Caco-2 (cell line): ENCODE results near the gene TIMD4. TPM values are rescaled to one million over a fixed set of nuclear protein-coding genes. Genes with fewer than 3 reads are reported as not detected.
"Not testable (repeated sequence)": the region's sequence is repeated elsewhere in the genome, so short reads cannot be mapped to it uniquely, and the experiment has no call there.

Source experiments
- BruUV-seq: library from RNA; stranded (reverse); fragments of 400-500 nt; replicated peaks from 2 replicates; lab custom pipeline; 2021; lab: Mats Ljungman, UMichigan
- CTCF ChIA-PET: fragments of 300-600 bp; sonication (Branson Sonifier 250); formaldehyde crosslinking; loops from one replicate; lab custom pipeline; 2022; ENCODE audit warnings: antibody characterized with exemption; lab: Charles Lee
- POLR2A ChIA-PET: fragments of 300-600 bp; sonication (Branson Sonifier 250); formaldehyde crosslinking; loops from one replicate; lab custom pipeline; 2022; ENCODE audit warnings: antibody characterized with exemption; lab: Charles Lee
- DNase-seq, 2 experiments: peaks; one replicate each; pipeline versions ENCODE4 v3.0.0 to v3.0.0-alpha.2; 2020 to 2022
- H3K27me3 ChIP-seq: replicated peaks from 2 replicates; pipeline ENCODE4 v1.6.0; 2011; ENCODE audit warnings: low read length; ENCODE audit not compliant: control insufficient read depth, insufficient read depth
- H3K36me3 ChIP-seq: 2 replicates; pipeline ENCODE4 v1.5.1; 2011; ENCODE audit warnings: low read length; ENCODE audit not compliant: control insufficient read depth, insufficient read depth
- H3K4me1 ChIP-seq: fragments of 250-450 bp; sonication (Bioruptor Pico); 2 replicates; pipeline ENCODE4 v1.5.1; 2020; ENCODE audit warnings: mild to moderate bottlenecking
- H3K4me3 ChIP-seq: 2 replicates; pipeline ENCODE4 v1.5.1; 2011; ENCODE audit warnings: low read depth, mild to moderate bottlenecking, control low read depth, low read length
- H3K9me3 ChIP-seq: fragments of 250-450 bp; sonication (Bioruptor Pico); 2 replicates; pipeline ENCODE4 v1.5.1; 2020; ENCODE audit warnings: mild to moderate bottlenecking, moderate library complexity
- H3K27ac Mint-ChIP-seq: one replicate; pipeline ENCODE4 v1.8.0; 2022; ENCODE audit warnings: mixed read lengths; ENCODE audit not compliant: unreplicated experiment
- H3K27me3 Mint-ChIP-seq: one replicate; pipeline ENCODE4 v1.8.0; 2022; ENCODE audit warnings: mixed read lengths; ENCODE audit not compliant: insufficient read depth, unreplicated experiment
- H3K36me3 Mint-ChIP-seq: one replicate; pipeline ENCODE4 v1.8.0; 2022; ENCODE audit warnings: mild to moderate bottlenecking, mixed read lengths; ENCODE audit not compliant: insufficient read depth, unreplicated experiment
- H3K4me1 Mint-ChIP-seq: one replicate; pipeline ENCODE4 v1.8.0; 2022; ENCODE audit warnings: low read depth, mixed read lengths; ENCODE audit not compliant: unreplicated experiment
- H3K4me3 Mint-ChIP-seq: one replicate; pipeline ENCODE4 v1.8.0; 2022; ENCODE audit warnings: mild to moderate bottlenecking, moderate library complexity, mixed read lengths; ENCODE audit not compliant: unreplicated experiment
- H3K9me3 Mint-ChIP-seq: one replicate; pipeline ENCODE4 v1.8.0; 2022; ENCODE audit warnings: mixed read lengths; ENCODE audit not compliant: unreplicated experiment
- CTCF ChIP-seq, 2 experiments: fragments of 200-600 bp in 1 of 2; IDR thresholded peaks; 1 replicate in 1 of 2; 2 replicates in 1 of 2; pipeline versions ENCODE4 v1.5.1 to v1.8.0; 2011 to 2022; ENCODE audit warnings: antibody characterized with exemption in 1 of 2, control low read depth in 1 of 2, inconsistent platforms in 1 of 2, low read depth in 1 of 2, low read length in 1 of 2, mild to moderate bottlenecking in 1 of 2, moderate library complexity in 1 of 2; ENCODE audit not compliant: insufficient read depth in 1 of 2, severe bottlenecking in 1 of 2, unreplicated experiment in 1 of 2
- intact Hi-C: fragments of 100-400 bp; cut with micrococcal nuclease; formaldehyde crosslinking; loops from one replicate; pipeline ENCODE4 v1.10.0; 2022; ENCODE audit not compliant: unreplicated experiment
- total RNA-seq: library from RNA; stranded (reverse); gene quantifications from 2 replicates; pipeline ENCODE4 v1.2.3, GENCODE V29; 2022

Gene TIMD4
- total RNA-seq, 1 experiment from 2014 or later: 1.7 TPM

GRCh38 chr5:156927545-156927944, 35.5 kb downstream of the TIMD4 start:
- BruUV-seq: no TSS peak
- Histone ChIP-seq H3K27me3 (no peaks in the 10 kb centered on the region), H3K4me1 (no peaks in the 10 kb centered on the region), H3K4me3 (no peak overlapping the region), H3K36me3 (0 out of 2 replicates have a peak, but pooled peaks cover 1% of the 10 kb centered on the region), H3K9me3 (no peaks in the 10 kb centered on the region)
- CTCF ChIA-PET: no interaction called here
- H3K36me3 Mint-ChIP-seq: no peaks in the 10 kb centered on the region
- intact Hi-C loops: no loop called here
- no peak for TF ChIP-seq CTCF (IDR thresholded peaks at IDR 0.05; ENCODE audit: insufficient read depth in 1 of 2, low read depth in 1 of 2, low read length in 1 of 2, severe bottlenecking in 1 of 2, unreplicated experiment in 1 of 2)
- H3K27ac Mint-ChIP-seq: no peak overlapping the region
- POLR2A ChIA-PET: no interaction called here
- no peak overlapping the region for H3K4me3 Mint-ChIP-seq
- H3K9me3 Mint-ChIP-seq: peaks cover 5% of the 10 kb centered on the region
- no peaks in the 10 kb centered on the region for H3K27me3 Mint-ChIP-seq
- peaks cover 9% of the 10 kb centered on the region for H3K4me1 Mint-ChIP-seq
- DNase-seq: no peak

- H3K4me1 ChIP-seq, H3K4me3 ChIP-seq, H3K27me3 ChIP-seq, BruUV-seq, H3K36me3 ChIP-seq, DNase-seq, H3K4me3 Mint-ChIP-seq, CTCF ChIA-PET, H3K9me3 ChIP-seq, H3K36me3 Mint-ChIP-seq, H3K9me3 Mint-ChIP-seq, H3K4me1 Mint-ChIP-seq, H3K27ac Mint-ChIP-seq, POLR2A ChIA-PET, intact Hi-C loops, H3K27me3 Mint-ChIP-seq: not testable (repeated sequence)
These were observed 37.3 kb downstream of the TIMD4 start for GRCh38 chr5:156925767-156926166.

- intact Hi-C loops: no loop called here
- Mint-ChIP-seq H3K9me3 (no peaks in the 10 kb centered on the region), H3K4me1 (peaks cover 9% of the 10 kb centered on the region), H3K4me3 (no peak overlapping the region), H3K36me3 (peaks cover 6% of the 10 kb centered on the region), H3K27me3 (no peaks in the 10 kb centered on the region), H3K27ac (no peak overlapping the region)
- no TSS peak for BruUV-seq
- no peak overlapping the region for H3K4me3 ChIP-seq
- H3K27me3 ChIP-seq: no peaks in the 10 kb centered on the region
- CTCF ChIA-PET: interaction anchor here (0.6 kb wide), 1 partner anchor 210 kb away, joined by 8 read pairs; no protein-coding TSS in a partner anchor
- no peak for TF ChIP-seq CTCF (IDR thresholded peaks at IDR 0.05; ENCODE audit: insufficient read depth in 1 of 2, low read depth in 1 of 2, low read length in 1 of 2, severe bottlenecking in 1 of 2, unreplicated experiment in 1 of 2)
- no peaks in the 10 kb centered on the region for H3K4me1 ChIP-seq
- POLR2A ChIA-PET: no interaction called here
- no peak for DNase-seq
- H3K36me3 ChIP-seq: no peaks in the 10 kb centered on the region
- H3K9me3 ChIP-seq: no peaks in the 10 kb centered on the region
These were observed 40.7 kb downstream of the TIMD4 start for GRCh38 chr5:156922207-156922792.
